Measurements from ENCODE around the gene LIN7A. TPM values are rescaled to one million over a fixed set of nuclear protein-coding genes. Genes with fewer than 3 reads are reported as not detected.

Gene LIN7A
- total RNA-seq, 4 donors from 2014 or later, result 6.6 to 50.6 (median 11.9) TPM

DNA sequence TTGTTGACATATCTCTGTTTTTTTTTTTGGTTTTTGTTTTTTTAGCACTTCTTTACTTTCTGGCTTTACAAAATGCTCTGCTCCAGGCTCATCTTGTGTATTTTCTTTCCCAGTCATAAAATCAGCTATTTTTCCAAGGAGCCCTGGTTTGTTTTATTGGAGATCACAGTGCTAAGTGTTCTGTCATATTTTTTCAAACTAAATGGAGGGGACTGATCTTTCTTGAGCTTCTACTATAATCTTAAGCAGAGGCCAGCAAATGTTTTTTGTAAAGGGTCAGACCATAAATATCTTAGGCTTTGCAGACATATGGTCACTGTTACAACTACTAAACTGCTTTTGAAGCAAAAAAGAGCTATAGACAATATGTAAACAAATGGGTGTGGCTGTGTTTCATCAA lies 30.6 kb upstream of the LIN7A start:
- no peaks in the 10 kb centered on the region for H3K9me3 ChIP-seq
- no peak overlapping the region for H3K4me3 ChIP-seq
- TF ChIP-seq POLR2A (IDR thresholded peaks at IDR 0.05) (no peak), POLR2AphosphoS5 (IDR thresholded peaks at IDR 0.05) (no peak), EP300 (IDR thresholded peaks at IDR 0.05) (no peak)
- TF ChIP-seq, protein P1, sequence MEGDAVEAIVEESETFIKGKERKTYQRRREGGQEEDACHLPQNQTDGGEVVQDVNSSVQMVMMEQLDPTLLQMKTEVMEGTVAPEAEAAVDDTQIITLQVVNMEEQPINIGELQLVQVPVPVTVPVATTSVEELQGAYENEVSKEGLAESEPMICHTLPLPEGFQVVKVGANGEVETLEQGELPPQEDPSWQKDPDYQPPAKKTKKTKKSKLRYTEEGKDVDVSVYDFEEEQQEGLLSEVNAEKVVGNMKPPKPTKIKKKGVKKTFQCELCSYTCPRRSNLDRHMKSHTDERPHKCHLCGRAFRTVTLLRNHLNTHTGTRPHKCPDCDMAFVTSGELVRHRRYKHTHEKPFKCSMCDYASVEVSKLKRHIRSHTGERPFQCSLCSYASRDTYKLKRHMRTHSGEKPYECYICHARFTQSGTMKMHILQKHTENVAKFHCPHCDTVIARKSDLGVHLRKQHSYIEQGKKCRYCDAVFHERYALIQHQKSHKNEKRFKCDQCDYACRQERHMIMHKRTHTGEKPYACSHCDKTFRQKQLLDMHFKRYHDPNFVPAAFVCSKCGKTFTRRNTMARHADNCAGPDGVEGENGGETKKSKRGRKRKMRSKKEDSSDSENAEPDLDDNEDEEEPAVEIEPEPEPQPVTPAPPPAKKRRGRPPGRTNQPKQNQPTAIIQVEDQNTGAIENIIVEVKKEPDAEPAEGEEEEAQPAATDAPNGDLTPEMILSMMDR (IDR thresholded peaks at IDR 0.05), result no peak
- H3K27ac ChIP-seq, result no peak overlapping the region
- no peaks in the 10 kb centered on the region for H3K4me1 ChIP-seq
- no peak for ATAC-seq
- H3K27me3 ChIP-seq, result no peaks in the 10 kb centered on the region
- H3K36me3 ChIP-seq, result no peaks in the 10 kb centered on the region

DNA sequence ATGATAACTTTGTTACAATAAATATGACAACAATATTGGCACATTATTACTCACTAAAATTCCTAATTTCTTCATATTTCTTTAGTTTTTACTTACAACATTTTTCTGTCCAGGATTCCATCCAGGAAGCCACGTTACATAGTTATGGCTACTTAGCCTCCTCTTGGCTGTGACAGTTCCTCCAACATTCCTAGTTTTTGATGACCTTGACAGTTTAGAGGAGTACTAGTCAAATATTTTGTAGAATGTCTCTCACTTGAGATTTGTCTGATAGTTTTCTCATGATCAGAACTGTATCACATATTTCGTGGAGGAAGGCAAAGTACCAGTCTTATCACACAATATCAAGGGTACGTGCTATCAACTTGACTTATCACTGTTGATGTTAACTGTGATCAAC lies 29.8 kb upstream of the LIN7A start:
- no peak overlapping the region for H3K27ac ChIP-seq
- ATAC-seq, result no peak
- TF ChIP-seq EP300 (IDR thresholded peaks at IDR 0.05) (no peak), POLR2AphosphoS5 (IDR thresholded peaks at IDR 0.05) (no peak), POLR2A (IDR thresholded peaks at IDR 0.05) (no peak)
- TF ChIP-seq, protein P1 (IDR thresholded peaks at IDR 0.05), result no peak
- H3K4me1 ChIP-seq, result no peaks in the 10 kb centered on the region
- WGBS, 2 donors (ENCODE audit: low coverage in 1 of 2), result 69 to 75% methylated on average over 3 of the region's 3 CpGs
- no peaks in the 10 kb centered on the region for H3K27me3 ChIP-seq
- H3K36me3 ChIP-seq, result no peaks in the 10 kb centered on the region
- no peak overlapping the region for H3K4me3 ChIP-seq
- H3K9me3 ChIP-seq, result no peaks in the 10 kb centered on the region

DNA sequence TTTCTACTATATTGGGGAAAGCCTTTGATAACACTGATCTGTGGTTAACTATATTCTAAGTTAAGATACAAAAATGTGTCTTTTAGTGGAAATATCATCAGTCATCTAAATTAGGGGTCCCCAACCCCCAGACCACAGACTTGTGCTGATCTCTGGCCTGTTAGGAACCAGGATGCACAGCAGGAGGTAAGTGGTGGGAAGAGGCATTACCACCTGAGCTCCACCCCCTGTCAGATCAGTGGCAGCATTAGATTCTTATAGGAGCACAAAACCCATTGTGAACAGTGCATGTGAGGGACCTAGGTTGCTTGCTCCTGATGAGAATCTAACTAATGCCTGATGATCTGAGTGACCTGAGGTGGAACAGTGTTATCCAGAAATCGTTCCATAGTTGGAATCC lies 28.3 kb upstream of the LIN7A start:
- Histone ChIP-seq H3K9me3 (no peaks in the 10 kb centered on the region), H3K4me3 (no peak overlapping the region), H3K36me3 (no peaks in the 10 kb centered on the region), H3K4me1 (no peaks in the 10 kb centered on the region), H3K27ac (no peak overlapping the region), H3K27me3 (no peaks in the 10 kb centered on the region)
- no peak for ATAC-seq
- TF ChIP-seq POLR2A (IDR thresholded peaks at IDR 0.05) (no peak), EP300 (IDR thresholded peaks at IDR 0.05) (no peak), POLR2AphosphoS5 (IDR thresholded peaks at IDR 0.05) (no peak)
- TF ChIP-seq, protein P1 (IDR thresholded peaks at IDR 0.05), result no peak
- WGBS, 2 donors (ENCODE audit: low coverage in 1 of 2), result 79 to 83% methylated on average over 1 of the region's 1 CpG

DNA sequence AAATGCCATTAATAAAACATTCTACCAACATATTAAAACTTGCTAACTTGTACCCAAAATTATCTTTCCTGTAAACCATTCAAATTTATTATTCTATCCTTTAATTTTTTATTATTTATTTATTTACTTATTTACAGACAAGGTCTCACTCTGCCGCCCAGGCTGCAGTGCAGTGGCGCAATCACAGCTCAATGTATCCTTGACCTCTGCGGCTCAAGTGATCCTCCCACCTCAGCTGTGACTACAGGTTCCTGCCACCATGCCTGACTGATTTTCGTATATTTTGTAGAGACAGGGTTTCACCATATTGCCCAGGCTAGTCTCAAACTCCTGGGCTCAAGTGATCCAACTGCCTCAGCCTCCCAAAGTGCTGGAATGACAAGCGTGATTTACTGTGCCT lies 20.4 kb upstream of the LIN7A start:
- no peaks in the 10 kb centered on the region for H3K9me3 ChIP-seq
- H3K4me3 ChIP-seq, result no peak overlapping the region
- H3K27ac ChIP-seq, result no peak overlapping the region
- TF ChIP-seq POLR2A (IDR thresholded peaks at IDR 0.05), result no peak
- no peak for TF ChIP-seq POLR2AphosphoS5 (IDR thresholded peaks at IDR 0.05)
- TF ChIP-seq EP300 (IDR thresholded peaks at IDR 0.05), result no peak
- TF ChIP-seq, protein P1 (IDR thresholded peaks at IDR 0.05), result no peak
- H3K27me3 ChIP-seq, result no peaks in the 10 kb centered on the region
- ATAC-seq, result no peak
- H3K36me3 ChIP-seq, result no peaks in the 10 kb centered on the region
- H3K4me1 ChIP-seq, result no peaks in the 10 kb centered on the region
- WGBS, 2 donors (ENCODE audit: low coverage in 1 of 2), result 87 to 88% methylated on average over 5 of the region's 5 CpGs

DNA sequence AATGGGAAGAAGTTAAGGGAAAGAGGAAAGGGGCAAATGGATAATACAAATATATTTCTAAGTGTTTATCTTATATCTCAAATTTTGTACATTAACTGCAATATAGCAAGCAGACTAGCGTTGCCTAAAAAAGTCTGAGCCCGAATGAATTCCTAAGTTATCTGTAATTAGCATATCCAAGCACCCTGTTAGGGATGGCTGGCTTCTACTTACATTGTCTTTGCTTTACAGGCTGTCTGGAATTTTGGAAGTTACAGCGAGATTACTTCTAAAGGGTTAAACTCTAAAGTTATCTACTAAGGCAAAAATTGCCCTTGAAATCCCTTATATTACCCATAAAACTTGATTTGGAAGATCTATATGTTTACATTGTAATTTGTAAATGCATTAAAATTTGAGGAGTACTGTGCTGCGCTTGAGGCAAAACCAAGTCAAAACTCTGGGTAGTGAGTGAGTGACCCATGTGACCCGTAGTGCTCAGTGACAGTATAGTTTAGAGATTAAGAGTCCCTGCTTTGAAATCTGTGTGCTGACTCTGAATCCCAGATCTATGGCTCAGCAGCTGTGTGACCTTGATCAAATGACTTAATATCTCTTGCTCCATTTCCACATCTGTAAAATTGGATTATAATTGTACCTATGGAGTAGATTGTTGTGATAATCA lies 17.3 kb upstream of the LIN7A start:
- no peaks in the 10 kb centered on the region for H3K27me3 ChIP-seq
- H3K27ac ChIP-seq, result no peak overlapping the region
- no peaks in the 10 kb centered on the region for H3K9me3 ChIP-seq
- TF ChIP-seq, protein P1 (IDR thresholded peaks at IDR 0.05), result no peak
- H3K4me1 ChIP-seq, result no peaks in the 10 kb centered on the region
- no peak overlapping the region for H3K4me3 ChIP-seq
- WGBS, 2 donors (ENCODE audit: low coverage in 1 of 2), result 56 to 62% methylated on average over 5 of the region's 5 CpGs
- no peak for ATAC-seq
- H3K36me3 ChIP-seq, result no peaks in the 10 kb centered on the region

Data from gastroesophageal sphincter (tissue), 4 donors.